ES-I3 (cell line): ENCODE results near the gene ABTB2.

Source experiments
- H3K36me3 ChIP-seq: 2 replicates; pipeline ENCODE4 v1.6.1; 2013; ENCODE audit warnings: mild to moderate bottlenecking, low read length, control low read depth, moderate library complexity; ENCODE audit not compliant: insufficient read depth
- H3K4me1 ChIP-seq: 2 replicates; pipeline ENCODE4 v1.6.1; 2013; ENCODE audit warnings: mild to moderate bottlenecking, control low read depth, low read length; ENCODE audit not compliant: insufficient read depth
- H3K9ac ChIP-seq: 2 replicates; pipeline ENCODE4 v1.6.1; 2013; ENCODE audit warnings: low read depth, mild to moderate bottlenecking, low read length, moderate library complexity
- H3K9me3 ChIP-seq: 2 replicates; pipeline ENCODE4 v1.6.1; 2013; ENCODE audit warnings: mild to moderate bottlenecking, low read length, moderate library complexity; ENCODE audit not compliant: control insufficient read depth, insufficient read depth

The ABTB2 gene

GRCh38 chr11:34327804-34328631 lies 29.8 kb downstream of the ABTB2 start:
- Histone ChIP-seq H3K36me3 (no peaks in the 10 kb centered on the region), H3K9me3 (no peaks in the 10 kb centered on the region), H3K9ac (no peak overlapping the region), H3K4me1 (peaks cover 12% of the 10 kb centered on the region)

- H3K9me3 ChIP-seq: no peaks in the 10 kb centered on the region
- H3K36me3 ChIP-seq: no peaks in the 10 kb centered on the region
- H3K4me1 ChIP-seq: no peaks in the 10 kb centered on the region
- no peak overlapping the region for H3K9ac ChIP-seq
Measured at GRCh38 chr11:34324466-34324865, 33.3 kb downstream of the ABTB2 start.

GRCh38 chr11:34323601-34324000 lies 34.2 kb downstream of the ABTB2 start:
- Histone ChIP-seq H3K4me1 (no peaks in the 10 kb centered on the region), H3K9me3 (no peaks in the 10 kb centered on the region), H3K36me3 (no peaks in the 10 kb centered on the region), H3K9ac (no peak overlapping the region)

GRCh38 chr11:34318111-34319037 lies 39.4 kb downstream of the ABTB2 start:
- Histone ChIP-seq H3K9ac (no peak overlapping the region), H3K4me1 (0 out of 2 replicates have a peak, but pooled peaks cover 5% of the 10 kb centered on the region), H3K36me3 (no peaks in the 10 kb centered on the region), H3K9me3 (no peaks in the 10 kb centered on the region)

GRCh38 chr11:34317666-34318065 lies 40.1 kb downstream of the ABTB2 start:
- no peaks in the 10 kb centered on the region for H3K9me3 ChIP-seq
- H3K36me3 ChIP-seq: no peaks in the 10 kb centered on the region
- H3K9ac ChIP-seq: no peak overlapping the region
- 0 out of 2 replicates have a peak, but pooled peaks cover 5% of the 10 kb centered on the region for H3K4me1 ChIP-seq

GRCh38 chr11:34317036-34317360 lies 40.8 kb downstream of the ABTB2 start:
- no peaks in the 10 kb centered on the region for H3K36me3 ChIP-seq
- H3K4me1 ChIP-seq: 0 out of 2 replicates have a peak, but pooled peaks cover 5% of the 10 kb centered on the region
- H3K9ac ChIP-seq: no peak overlapping the region
- H3K9me3 ChIP-seq: no peaks in the 10 kb centered on the region

- Histone ChIP-seq H3K4me1 (0 out of 2 replicates have a peak, but pooled peaks cover 5% of the 10 kb centered on the region), H3K36me3 (no peaks in the 10 kb centered on the region), H3K9me3 (no peaks in the 10 kb centered on the region), H3K9ac (no peak overlapping the region)
Measured at GRCh38 chr11:34316347-34317035, 41.3 kb downstream of the ABTB2 start.

GRCh38 chr11:34315394-34315793 lies 42.4 kb downstream of the ABTB2 start:
- H3K4me1 ChIP-seq: peaks cover 10% of the 10 kb centered on the region; the same call in 1 of the 2 replicates
- no peaks in the 10 kb centered on the region for H3K9me3 ChIP-seq
- H3K36me3 ChIP-seq: no peaks in the 10 kb centered on the region
- no peak overlapping the region for H3K9ac ChIP-seq

GRCh38 chr11:34314936-34315335 lies 42.9 kb downstream of the ABTB2 start:
- no peaks in the 10 kb centered on the region for H3K36me3 ChIP-seq
- no peak overlapping the region for H3K9ac ChIP-seq
- H3K4me1 ChIP-seq: peaks cover 14% of the 10 kb centered on the region
- H3K9me3 ChIP-seq: no peaks in the 10 kb centered on the region

GRCh38 chr11:34314176-34314575 lies 43.6 kb downstream of the ABTB2 start:
- peaks cover 21% of the 10 kb centered on the region for H3K4me1 ChIP-seq
- H3K36me3 ChIP-seq: no peaks in the 10 kb centered on the region
- no peak overlapping the region for H3K9ac ChIP-seq
- no peaks in the 10 kb centered on the region for H3K9me3 ChIP-seq

- H3K36me3 ChIP-seq: no peaks in the 10 kb centered on the region
- H3K9ac ChIP-seq: no peak overlapping the region
- peaks cover 28% of the 10 kb centered on the region for H3K4me1 ChIP-seq
- H3K9me3 ChIP-seq: no peaks in the 10 kb centered on the region
Measured at GRCh38 chr11:34313099-34313517, 44.7 kb downstream of the ABTB2 start.

- Histone ChIP-seq H3K36me3 (no peaks in the 10 kb centered on the region), H3K9ac (no peak overlapping the region), H3K4me1 (peaks cover 33% of the 10 kb centered on the region), H3K9me3 (no peaks in the 10 kb centered on the region)
Measured at GRCh38 chr11:34311126-34311525, 46.7 kb downstream of the ABTB2 start.

GRCh38 chr11:34309965-34310364 lies 47.8 kb downstream of the ABTB2 start:
- Histone ChIP-seq H3K36me3 (no peaks in the 10 kb centered on the region), H3K9ac (no peak overlapping the region), H3K9me3 (no peaks in the 10 kb centered on the region), H3K4me1 (peaks cover 28% of the 10 kb centered on the region)

- H3K4me1 ChIP-seq: peaks cover 28% of the 10 kb centered on the region
- no peaks in the 10 kb centered on the region for H3K9me3 ChIP-seq
- no peaks in the 10 kb centered on the region for H3K36me3 ChIP-seq
- H3K9ac ChIP-seq: no peak overlapping the region
Measured at GRCh38 chr11:34308913-34309585, 48.8 kb downstream of the ABTB2 start.
